ENCODE results near the gene ANKRD37. TPM values are rescaled to one million over a fixed set of nuclear protein-coding genes. Genes with fewer than 3 reads are reported as not detected.

The ANKRD37 gene
- total RNA-seq, 1 experiment from 2014 or later = 3.6 TPM

- no peak for TF ChIP-seq CTCF (IDR thresholded peaks at IDR 0.05; ENCODE audit: insufficient read depth in 1 of 2, low read depth in 1 of 2, low read length in 1 of 2, severe bottlenecking in 1 of 2, unreplicated experiment in 1 of 2)
- Mint-ChIP-seq H3K9me3 (ENCODE audit: unreplicated experiment) (peaks cover 7% of the 10 kb centered on the region), H3K4me1 (ENCODE audit: low read depth, unreplicated experiment) (peaks cover 7% of the 10 kb centered on the region), H3K27me3 (ENCODE audit: insufficient read depth, unreplicated experiment) (no peaks in the 10 kb centered on the region), H3K36me3 (ENCODE audit: insufficient read depth, unreplicated experiment) (peaks cover 18% of the 10 kb centered on the region), H3K4me3 (ENCODE audit: unreplicated experiment) (peak overlapping the region; percentile 89), H3K27ac (ENCODE audit: unreplicated experiment) (peak overlapping the region; percentile 91)
- ChIA-PET CTCF (interaction anchor here (0.7 to 1.8 kb wide), 4 partner anchors 30 to 642 kb away, joined by 3 to 6 read pairs (median 4); partner anchors contain the start of gene UFSP2), POLR2A (interaction anchor here (0.6 to 2.0 kb wide), 6 partner anchors 12 to 253 kb away, joined by 3 to 11 read pairs (median 4); partner anchors contain the start of genes SLC25A4 and UFSP2)
- Histone ChIP-seq H3K36me3 (ENCODE audit: control insufficient read depth, insufficient read depth, low read length) (no peaks in the 10 kb centered on the region), H3K4me3 (ENCODE audit: low read depth, low read length) (peak overlapping the region; percentile 85), H3K27me3 (replicated peaks; ENCODE audit: control insufficient read depth, insufficient read depth, low read length) (no peaks in the 10 kb centered on the region), H3K4me1 (no peaks in the 10 kb centered on the region), H3K9me3 (no peaks in the 10 kb centered on the region)
- DNase-seq = peak; percentile 97 to 98
- intact Hi-C loops (cut with micrococcal nuclease; ENCODE audit: unreplicated experiment) = loop anchor here (1.0 to 10.0 kb wide), 6 partner anchors 29 to 639 kb away; partner anchors contain the start of genes CCDC110, SLC25A4, SNX25 and UFSP2
- BruUV-seq (replicated peaks) = no TSS peak
Observed at GRCh38 chr4:185395956-185396723, 501 bp upstream of the ANKRD37 start.

- no peak for DNase-seq
- Histone ChIP-seq H3K36me3 (ENCODE audit: control insufficient read depth, insufficient read depth, low read length) (no peaks in the 10 kb centered on the region), H3K27me3 (replicated peaks; ENCODE audit: control insufficient read depth, insufficient read depth, low read length) (no peaks in the 10 kb centered on the region), H3K4me3 (ENCODE audit: low read depth, low read length) (no peak overlapping the region), H3K9me3 (no peaks in the 10 kb centered on the region), H3K4me1 (no peaks in the 10 kb centered on the region)
- Mint-ChIP-seq H3K27ac (ENCODE audit: unreplicated experiment) (no peak overlapping the region), H3K27me3 (ENCODE audit: insufficient read depth, unreplicated experiment) (no peaks in the 10 kb centered on the region), H3K4me3 (ENCODE audit: unreplicated experiment) (no peak overlapping the region), H3K36me3 (ENCODE audit: insufficient read depth, unreplicated experiment) (peaks cover 18% of the 10 kb centered on the region), H3K9me3 (ENCODE audit: unreplicated experiment) (no peaks in the 10 kb centered on the region), H3K4me1 (ENCODE audit: low read depth, unreplicated experiment) (peaks cover 7% of the 10 kb centered on the region)
- no TSS peak for BruUV-seq (replicated peaks)
- ChIA-PET POLR2A (no interaction called here), CTCF (no interaction called here)
- TF ChIP-seq CTCF (IDR thresholded peaks at IDR 0.05; ENCODE audit: insufficient read depth in 1 of 2, low read depth in 1 of 2, low read length in 1 of 2, severe bottlenecking in 1 of 2, unreplicated experiment in 1 of 2) = no peak
- intact Hi-C loops (cut with micrococcal nuclease; ENCODE audit: unreplicated experiment) = loop anchor here (5.0 to 10.0 kb wide), 3 partner anchors 161 to 636 kb away; partner anchors contain the start of gene SLC25A4
Observed at GRCh38 chr4:185398618-185399017, 2.0 kb downstream of the ANKRD37 start.

- Mint-ChIP-seq H3K4me1 (ENCODE audit: low read depth, unreplicated experiment) (peaks cover 5% of the 10 kb centered on the region), H3K9me3 (ENCODE audit: unreplicated experiment) (no peaks in the 10 kb centered on the region), H3K4me3 (ENCODE audit: unreplicated experiment) (no peak overlapping the region), H3K27me3 (ENCODE audit: insufficient read depth, unreplicated experiment) (no peaks in the 10 kb centered on the region), H3K27ac (ENCODE audit: unreplicated experiment) (no peak overlapping the region), H3K36me3 (ENCODE audit: insufficient read depth, unreplicated experiment) (peaks cover 18% of the 10 kb centered on the region)
- no TSS peak for BruUV-seq (replicated peaks)
- CTCF ChIA-PET = no interaction called here
- POLR2A ChIA-PET = no interaction called here
- Histone ChIP-seq H3K4me3 (ENCODE audit: low read depth, low read length) (no peak overlapping the region), H3K4me1 (no peaks in the 10 kb centered on the region), H3K36me3 (ENCODE audit: control insufficient read depth, insufficient read depth, low read length) (no peaks in the 10 kb centered on the region), H3K9me3 (no peaks in the 10 kb centered on the region), H3K27me3 (replicated peaks; ENCODE audit: control insufficient read depth, insufficient read depth, low read length) (no peaks in the 10 kb centered on the region)
- TF ChIP-seq CTCF (IDR thresholded peaks at IDR 0.05; ENCODE audit: insufficient read depth in 1 of 2, low read depth in 1 of 2, low read length in 1 of 2, severe bottlenecking in 1 of 2, unreplicated experiment in 1 of 2) = no peak
- DNase-seq = no peak
- intact Hi-C loops (cut with micrococcal nuclease; ENCODE audit: unreplicated experiment) = loop anchor here (5.0 to 10.0 kb wide), 3 partner anchors 162 to 635 kb away; partner anchors contain the start of gene SLC25A4
Observed at GRCh38 chr4:185399466-185399865, 2.8 kb downstream of the ANKRD37 start.
